Mucosa of descending colon (tissue), 3 donors: ENCODE results near the gene ARMH3. TPM values are rescaled to one million over a fixed set of nuclear protein-coding genes. Genes with fewer than 3 reads are reported as not detected.

Source experiments
- ATAC-seq: fragments of 200-7000 bp; cut with Tn5 transposase; one replicate; pipeline ENCODE4 v1.9.1; 2020; ENCODE audit warnings: mild to moderate bottlenecking, moderate library complexity
- DNase-seq, 3 donors: peaks; one replicate each; pipeline ENCODE4 v3.0.0-alpha.2; 2020
- H3K36me3 ChIP-seq: fragments of 200-600 bp; one replicate; pipeline ENCODE4 v1.8.0; 2021; ENCODE audit warnings: low read depth, mild to moderate bottlenecking
- H3K4me1 ChIP-seq: fragments of 200-600 bp; one replicate; pipeline ENCODE4 v1.8.0; 2021; ENCODE audit warnings: low read depth, mild to moderate bottlenecking
- H3K4me3 ChIP-seq: fragments of 200-600 bp; one replicate; pipeline ENCODE4 v1.8.0; 2021; ENCODE audit warnings: mild to moderate bottlenecking
- H3K9me3 ChIP-seq: fragments of 200-600 bp; one replicate; pipeline ENCODE4 v1.8.0; 2021; ENCODE audit warnings: mild to moderate bottlenecking
- intact Hi-C, 2 donors: fragments of 100-400 bp; cut with DNase I in 1 of 2; cut with micrococcal nuclease in 1 of 2; formaldehyde crosslinking; loops; one replicate each; pipeline versions ENCODE4 v1.11.0 to v1.11.1; 2022; cut with DNase I, micrococcal nuclease
- total RNA-seq, 3 donors: library from RNA; stranded (reverse); fragmentation: NEBNext Ultra II Directional in 2 of 3; extraction: Animal tissue kit (Norgen Biotek cat#: 25700) in 2 of 3; gene quantifications; one replicate each; pipeline versions ENCODE4 v1.2.1 to v1.2.4, GENCODE V29; 2021 to 2023
- TF ChIP-seq, protein P1 (sequence below): fragments of 200-600 bp; IDR thresholded peaks from one replicate; pipeline ENCODE4 v1.8.0; 2022; ENCODE audit warnings: antibody characterized with exemption, mild to moderate bottlenecking
- donor health status: DM: no; HTN: no; CAD: no; lungs with moderate emphysema.
- donor health status: DM: no; HTN: no; CAD: no.
- donor health status: DM: no; HTN: yes; CAD: no.

The ARMH3 gene
- total RNA-seq, 3 donors from 2014 or later: 25.8 to 45.6 (median 28.1) TPM

DNA sequence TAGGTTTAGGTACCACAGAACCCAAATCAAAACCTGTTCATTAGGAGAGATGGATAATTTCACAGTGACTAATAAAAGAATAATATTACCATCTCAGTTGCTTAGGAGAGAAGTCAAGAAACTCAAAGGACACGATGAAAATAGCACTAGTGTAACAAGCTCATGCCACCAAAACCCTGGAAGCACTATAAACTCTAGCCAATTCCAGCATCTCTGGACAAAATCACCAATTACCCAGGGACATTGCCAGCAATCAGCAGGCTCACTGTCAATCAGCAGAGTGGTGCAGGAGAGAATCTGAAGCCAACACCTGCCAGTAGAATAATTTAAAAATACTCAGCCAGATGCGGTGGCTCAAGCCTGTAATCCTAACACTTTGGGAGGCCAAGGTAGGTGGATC, 88.9 kb downstream of the ARMH3 start:
- Histone ChIP-seq H3K36me3 (no peaks in the 10 kb centered on the region), H3K4me3 (no peak overlapping the region), H3K9me3 (no peaks in the 10 kb centered on the region), H3K4me1 (no peaks in the 10 kb centered on the region)
- DNase-seq: no peak
- TF ChIP-seq, protein P1, sequence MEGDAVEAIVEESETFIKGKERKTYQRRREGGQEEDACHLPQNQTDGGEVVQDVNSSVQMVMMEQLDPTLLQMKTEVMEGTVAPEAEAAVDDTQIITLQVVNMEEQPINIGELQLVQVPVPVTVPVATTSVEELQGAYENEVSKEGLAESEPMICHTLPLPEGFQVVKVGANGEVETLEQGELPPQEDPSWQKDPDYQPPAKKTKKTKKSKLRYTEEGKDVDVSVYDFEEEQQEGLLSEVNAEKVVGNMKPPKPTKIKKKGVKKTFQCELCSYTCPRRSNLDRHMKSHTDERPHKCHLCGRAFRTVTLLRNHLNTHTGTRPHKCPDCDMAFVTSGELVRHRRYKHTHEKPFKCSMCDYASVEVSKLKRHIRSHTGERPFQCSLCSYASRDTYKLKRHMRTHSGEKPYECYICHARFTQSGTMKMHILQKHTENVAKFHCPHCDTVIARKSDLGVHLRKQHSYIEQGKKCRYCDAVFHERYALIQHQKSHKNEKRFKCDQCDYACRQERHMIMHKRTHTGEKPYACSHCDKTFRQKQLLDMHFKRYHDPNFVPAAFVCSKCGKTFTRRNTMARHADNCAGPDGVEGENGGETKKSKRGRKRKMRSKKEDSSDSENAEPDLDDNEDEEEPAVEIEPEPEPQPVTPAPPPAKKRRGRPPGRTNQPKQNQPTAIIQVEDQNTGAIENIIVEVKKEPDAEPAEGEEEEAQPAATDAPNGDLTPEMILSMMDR: no peak
- no peak for ATAC-seq
- intact Hi-C loops: no loop called here

DNA sequence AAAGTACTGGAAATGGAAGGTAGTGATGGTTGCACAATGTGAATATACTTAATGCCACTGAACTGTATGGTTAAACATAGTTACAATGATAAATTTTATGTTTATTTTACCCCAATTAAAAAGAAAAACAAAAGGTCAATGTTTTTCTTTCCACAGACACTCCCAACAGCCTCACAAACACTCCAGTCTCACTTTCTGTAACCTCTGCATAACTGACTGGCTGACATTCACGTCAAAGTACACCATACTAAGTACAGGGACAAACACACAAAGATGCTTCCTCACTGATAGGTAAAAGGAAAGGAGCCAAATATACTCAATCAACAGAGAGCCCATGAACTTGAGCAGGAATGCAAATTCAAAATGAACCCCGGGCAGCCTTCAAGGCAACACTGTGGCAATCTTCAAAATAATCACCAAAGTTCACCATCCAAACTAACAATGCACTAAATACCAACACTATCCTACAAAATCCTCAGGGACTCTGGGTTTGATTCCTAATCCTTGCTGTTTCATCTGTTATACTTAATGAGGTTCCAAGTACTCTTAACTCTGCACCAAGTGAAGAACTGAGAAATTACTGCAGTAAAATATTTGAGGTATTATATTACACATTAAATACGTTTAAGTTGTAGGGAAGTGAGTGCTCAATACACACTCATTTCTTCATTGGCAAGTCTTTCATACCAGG, 90.8 kb downstream of the ARMH3 start:
- DNase-seq (no peak), ATAC-seq (peak; percentile 60)
- intact Hi-C loops: no loop called here
- Histone ChIP-seq H3K4me1 (no peaks in the 10 kb centered on the region), H3K9me3 (no peaks in the 10 kb centered on the region), H3K36me3 (no peaks in the 10 kb centered on the region), H3K4me3 (no peak overlapping the region)
- TF ChIP-seq, protein P1: no peak

DNA sequence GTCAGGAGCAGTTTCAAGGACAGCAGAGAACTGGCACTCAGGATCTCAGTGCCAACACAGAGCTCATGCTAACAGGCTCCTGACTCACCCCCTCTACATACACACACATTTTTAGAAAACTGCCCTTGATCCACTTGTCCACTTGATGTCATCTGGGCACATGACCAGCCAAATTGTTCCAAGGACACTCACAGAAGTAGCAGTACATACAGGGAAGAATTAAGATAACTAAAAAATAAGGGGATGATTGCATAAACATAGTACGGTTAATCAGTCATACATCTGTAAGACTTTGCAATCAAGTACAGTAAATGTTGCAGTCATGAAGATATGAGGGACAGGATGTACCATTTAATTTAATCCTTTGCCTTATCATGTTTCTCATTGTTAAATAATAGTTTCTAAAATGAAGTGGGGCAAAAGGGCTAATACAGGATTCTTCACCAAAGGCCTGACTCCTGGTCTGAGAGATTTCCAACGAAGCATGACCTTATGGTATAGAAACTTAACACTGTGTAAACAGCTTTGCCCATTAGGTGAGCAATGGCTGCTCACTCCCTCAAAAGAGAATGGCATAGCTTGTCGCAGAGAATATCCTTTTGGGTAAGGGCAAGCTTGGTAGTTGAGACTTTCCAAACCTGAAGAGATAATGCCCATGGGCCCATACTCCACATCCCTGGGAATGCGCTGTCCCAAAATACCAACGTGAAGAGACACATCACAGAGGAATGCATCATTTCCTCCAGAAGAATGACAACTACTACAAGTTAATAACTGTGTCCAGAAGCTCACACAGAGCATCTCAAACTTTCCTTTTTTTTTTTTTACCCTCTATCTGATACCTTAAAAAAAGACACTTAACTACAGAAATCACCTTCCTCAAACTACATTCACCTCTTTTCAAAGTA, 94.1 kb downstream of the ARMH3 start:
- H3K4me1 ChIP-seq: no peaks in the 10 kb centered on the region
- H3K9me3 ChIP-seq: no peaks in the 10 kb centered on the region
- intact Hi-C loops: no loop called here
- ATAC-seq: no peak
- no peak overlapping the region for H3K4me3 ChIP-seq
- no peak for DNase-seq
- H3K36me3 ChIP-seq: no peaks in the 10 kb centered on the region
- TF ChIP-seq, protein P1: no peak

DNA sequence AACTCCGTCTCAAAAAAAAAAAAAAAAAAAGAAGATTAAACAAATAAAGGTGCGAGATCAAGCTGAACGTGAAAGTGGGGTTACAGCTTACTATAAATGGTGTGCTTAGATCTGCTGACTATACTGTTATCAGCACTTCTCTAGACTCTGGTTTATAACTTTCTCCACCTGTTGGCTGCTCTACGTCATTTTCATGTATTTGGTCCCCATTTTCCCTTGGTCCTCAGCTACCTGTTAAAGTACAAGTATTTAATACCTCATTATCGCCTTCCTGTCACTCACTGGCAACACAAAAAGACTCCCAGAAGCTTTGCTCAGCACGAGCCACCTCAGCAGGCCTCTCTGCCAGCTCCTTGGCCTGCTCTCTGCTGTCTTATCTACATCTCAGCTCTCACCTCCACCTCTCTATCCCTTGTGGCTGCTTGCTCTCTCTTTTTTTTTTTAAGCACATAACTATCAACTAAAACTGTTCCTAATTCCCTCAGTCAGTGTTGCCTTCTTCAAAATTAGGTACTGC, 95.0 kb downstream of the ARMH3 start:
- intact Hi-C loops: no loop called here
- ATAC-seq: no peak
- no peak for DNase-seq

DNA sequence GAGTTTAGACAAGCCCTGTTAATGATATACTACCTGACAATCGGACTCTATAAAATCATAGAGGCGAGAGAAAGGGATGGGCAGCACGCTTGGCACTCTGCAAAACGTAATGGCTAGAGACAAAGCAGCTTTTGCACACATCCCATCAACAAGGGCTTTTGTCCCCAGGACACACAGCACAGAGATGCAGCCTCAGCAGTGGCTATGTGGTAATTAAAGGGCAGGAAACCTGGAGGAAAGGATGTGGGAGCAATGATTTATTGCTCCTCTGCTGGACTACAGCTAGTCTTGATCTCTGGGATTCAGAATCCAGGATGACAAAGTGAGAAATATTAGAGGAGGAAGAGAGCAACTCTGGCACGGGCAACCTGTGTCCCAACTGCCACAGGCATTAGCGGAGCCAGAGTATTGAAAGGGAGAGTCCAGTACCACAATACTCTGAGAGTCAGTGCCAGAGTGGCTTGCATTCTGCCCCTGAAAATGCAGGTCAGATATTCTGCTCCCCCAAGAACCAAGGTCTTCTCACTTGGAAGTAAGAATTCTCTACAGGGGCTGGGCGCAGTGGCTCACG, 96.5 kb downstream of the ARMH3 start:
- H3K4me1 ChIP-seq: no peaks in the 10 kb centered on the region
- no peaks in the 10 kb centered on the region for H3K9me3 ChIP-seq

More for the DNA sequence above, 95.0 kb downstream of the ARMH3 start:
- Histone ChIP-seq H3K36me3 (no peaks in the 10 kb centered on the region), H3K9me3 (no peaks in the 10 kb centered on the region), H3K4me1 (no peaks in the 10 kb centered on the region), H3K4me3 (no peak overlapping the region)
- TF ChIP-seq, protein P1: no peak

More for the DNA sequence above, 96.5 kb downstream of the ARMH3 start:
- no peak for DNase-seq
- TF ChIP-seq, protein P1: no peak
- no peak overlapping the region for H3K4me3 ChIP-seq
- intact Hi-C loops: no loop called here
- no peaks in the 10 kb centered on the region for H3K36me3 ChIP-seq
- ATAC-seq: no peak
